Stomach (tissue), 4 donors: ENCODE data around the gene ZNF543.

Source experiments
- POLR2A ChIP-seq, 4 donors: fragments of 450-650 bp; IDR thresholded peaks; one replicate each; pipeline ENCODE4 v1.6.1; 2016; ENCODE audit warnings: antibody characterized with exemption in 4 of 4, control low read depth in 2 of 4, mild to moderate bottlenecking in 1 of 4, moderate library complexity in 1 of 4
- POLR2AphosphoS5 ChIP-seq, 3 donors: sonication (generic); formaldehyde crosslinking; IDR thresholded peaks; one replicate each; pipeline ENCODE4 v1.6.1; 2016; ENCODE audit warnings: antibody characterized with exemption in 3 of 3
- TF ChIP-seq, protein P1 (sequence below), 7 experiments: fragments of 450-650 bp in 4 of 7; fragments of 200-600 bp in 3 of 7; sonication (generic) in 3 of 7; IDR thresholded peaks; one replicate each; pipeline ENCODE4 v1.5.1; 2016 to 2019; ENCODE audit warnings: antibody characterized with exemption in 7 of 7, control low read depth in 2 of 7, mild to moderate bottlenecking in 1 of 7

DNA sequence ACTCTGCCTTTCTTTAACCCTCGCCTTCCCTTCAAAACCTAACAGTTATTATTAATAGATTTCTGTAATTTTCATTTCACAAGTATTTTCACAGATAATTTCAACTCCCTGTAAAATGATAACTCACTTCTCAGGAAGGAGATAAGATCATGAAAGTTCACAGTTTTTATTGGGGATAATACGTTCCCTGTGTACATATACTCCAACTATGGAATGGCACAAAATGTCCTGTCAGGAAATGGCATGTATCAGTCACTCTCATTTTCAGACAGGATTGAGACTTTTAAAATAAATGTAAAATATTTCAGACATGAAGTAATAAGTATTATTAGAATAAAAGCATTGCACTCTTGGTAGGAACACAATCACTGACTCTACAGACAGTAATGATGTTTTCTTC is 42.1 kb downstream of the ZNF543 start:
- no peak for TF ChIP-seq POLR2A (IDR thresholded peaks at IDR 0.05)
- TF ChIP-seq, protein P1, sequence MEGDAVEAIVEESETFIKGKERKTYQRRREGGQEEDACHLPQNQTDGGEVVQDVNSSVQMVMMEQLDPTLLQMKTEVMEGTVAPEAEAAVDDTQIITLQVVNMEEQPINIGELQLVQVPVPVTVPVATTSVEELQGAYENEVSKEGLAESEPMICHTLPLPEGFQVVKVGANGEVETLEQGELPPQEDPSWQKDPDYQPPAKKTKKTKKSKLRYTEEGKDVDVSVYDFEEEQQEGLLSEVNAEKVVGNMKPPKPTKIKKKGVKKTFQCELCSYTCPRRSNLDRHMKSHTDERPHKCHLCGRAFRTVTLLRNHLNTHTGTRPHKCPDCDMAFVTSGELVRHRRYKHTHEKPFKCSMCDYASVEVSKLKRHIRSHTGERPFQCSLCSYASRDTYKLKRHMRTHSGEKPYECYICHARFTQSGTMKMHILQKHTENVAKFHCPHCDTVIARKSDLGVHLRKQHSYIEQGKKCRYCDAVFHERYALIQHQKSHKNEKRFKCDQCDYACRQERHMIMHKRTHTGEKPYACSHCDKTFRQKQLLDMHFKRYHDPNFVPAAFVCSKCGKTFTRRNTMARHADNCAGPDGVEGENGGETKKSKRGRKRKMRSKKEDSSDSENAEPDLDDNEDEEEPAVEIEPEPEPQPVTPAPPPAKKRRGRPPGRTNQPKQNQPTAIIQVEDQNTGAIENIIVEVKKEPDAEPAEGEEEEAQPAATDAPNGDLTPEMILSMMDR (IDR thresholded peaks at IDR 0.05) = no peak
- TF ChIP-seq POLR2AphosphoS5 (IDR thresholded peaks at IDR 0.05) = no peak
